Neural cell (in vitro differentiated cells): ENCODE data around the gene ANKRD28. TPM values are rescaled to one million over a fixed set of nuclear protein-coding genes. Genes with fewer than 3 reads are reported as not detected.

Experiments
- H2AFZ ChIP-seq: fragments of 200-600, 300-800 bp; sonication (generic), shearing (Covaris generic); 2 replicates; pipeline ENCODE4 v1.6.0; 2014; ENCODE audit warnings: low read depth, mild to moderate bottlenecking, antibody characterized with exemption, low read length, moderate library complexity
- H3F3A ChIP-seq: fragments of 200-600 bp; shearing (Covaris generic); 2 replicates; pipeline ENCODE4 v1.6.1; 2016; ENCODE audit warnings: mild to moderate bottlenecking, moderate library complexity, mixed read lengths, antibody characterized with exemption, low read length; ENCODE audit not compliant: insufficient read depth, poor library complexity, severe bottlenecking
- H3K27ac ChIP-seq: fragments of 200-600, 300-800 bp; sonication (generic), shearing (Covaris generic); 2 replicates; pipeline ENCODE4 v1.5.1; 2014; ENCODE audit warnings: mild to moderate bottlenecking, low read length, moderate library complexity
- H3K27me3 ChIP-seq: fragments of 300-800, 200-600 bp; sonication (generic), shearing (Covaris generic); 2 replicates; pipeline ENCODE4 v1.6.0; 2014; ENCODE audit warnings: mild to moderate bottlenecking, low read depth, low read length, moderate library complexity; ENCODE audit not compliant: insufficient read depth
- H3K36me3 ChIP-seq: fragments of 300-800, 200-600 bp; sonication (generic), shearing (Covaris generic); 2 replicates; pipeline ENCODE4 v1.5.1; 2014; ENCODE audit warnings: mild to moderate bottlenecking, antibody characterized with exemption, low read length, moderate library complexity; ENCODE audit not compliant: insufficient read depth
- H3K4me2 ChIP-seq: fragments of 300-800, 200-600 bp; sonication (generic), shearing (Covaris generic); 2 replicates; pipeline ENCODE4 v1.6.0; 2014; ENCODE audit warnings: mild to moderate bottlenecking, low read length
- H3K4me3 ChIP-seq: fragments of 300-800, 200-600 bp; sonication (generic), shearing (Covaris generic); 2 replicates; pipeline ENCODE4 v1.5.1; 2014; ENCODE audit warnings: mild to moderate bottlenecking, low read length, moderate library complexity
- H3K79me2 ChIP-seq: fragments of 200-600 bp; shearing (Covaris generic); replicated peaks from 2 replicates; pipeline ENCODE4 v1.6.0; 2014; ENCODE audit warnings: mild to moderate bottlenecking, low read length, moderate library complexity; ENCODE audit not compliant: insufficient read depth
- H3K9ac ChIP-seq: fragments of 300-800, 200-600 bp; sonication (generic), shearing (Covaris generic); 2 replicates; pipeline ENCODE4 v1.6.1; 2016; ENCODE audit warnings: mild to moderate bottlenecking, low read length, mixed read lengths
- H3K9me2 ChIP-seq: fragments of 200-600 bp; shearing (Covaris generic); 2 replicates; pipeline ENCODE4 v1.6.1; 2016; ENCODE audit warnings: mild to moderate bottlenecking, low read length, mixed read lengths; ENCODE audit not compliant: insufficient read depth
- H3K9me3 ChIP-seq: fragments of 200-600, 300-800 bp; sonication (generic), shearing (Covaris generic); 2 replicates; pipeline ENCODE4 v1.6.1; 2016; ENCODE audit warnings: mild to moderate bottlenecking, mixed run types, low read length, moderate library complexity, mixed read lengths
- H4K20me1 ChIP-seq: fragments of 200-600 bp; shearing (Covaris generic); 2 replicates; pipeline ENCODE4 v1.6.1; 2016; ENCODE audit warnings: mild to moderate bottlenecking, mixed run types; ENCODE audit not compliant: insufficient read depth
- CTCF ChIP-seq: fragments of 450-650 bp; IDR thresholded peaks from 2 replicates; pipeline ENCODE4 v1.5.1; 2014; ENCODE audit warnings: antibody characterized with exemption, mild to moderate bottlenecking, moderate library complexity; ENCODE audit not compliant: poor library complexity, severe bottlenecking
- EP300 ChIP-seq: fragments of 450-650 bp; conservative IDR thresholded peaks from 2 replicates; pipeline ENCODE4 v1.6.1; 2014; ENCODE audit warnings: antibody characterized with exemption, mild to moderate bottlenecking, moderate library complexity; ENCODE audit not compliant: poor library complexity, severe bottlenecking
- EZH2 ChIP-seq: fragments of 200-600, 300-800 bp; shearing (Covaris generic), sonication (generic); IDR thresholded peaks from 2 replicates; pipeline ENCODE4 v1.6.1; 2014; ENCODE audit warnings: antibody characterized with exemption, low read length, borderline replicate concordance, mild to moderate bottlenecking; ENCODE audit not compliant: insufficient read depth, poor library complexity, severe bottlenecking
- MXI1 ChIP-seq: fragments of 450-650 bp; conservative IDR thresholded peaks from 2 replicates; pipeline ENCODE4 v1.6.1; 2014; ENCODE audit warnings: antibody characterized with exemption, mild to moderate bottlenecking; ENCODE audit not compliant: poor library complexity, severe bottlenecking
- POLR2AphosphoS5 ChIP-seq: IDR thresholded peaks from 2 replicates; pipeline ENCODE4 v1.6.1; 2012
- RAD21 ChIP-seq: fragments of 450-650 bp; conservative IDR thresholded peaks from 2 replicates; pipeline ENCODE4 v1.6.1; 2014; ENCODE audit warnings: antibody characterized with exemption, mild to moderate bottlenecking, moderate library complexity
- REST ChIP-seq: IDR thresholded peaks from 2 replicates; pipeline ENCODE4 v1.6.1; 2012; ENCODE audit warnings: borderline replicate concordance
- SMC3 ChIP-seq: fragments of 450-650 bp; conservative IDR thresholded peaks from 2 replicates; pipeline ENCODE4 v1.6.1; 2014; ENCODE audit warnings: antibody characterized with exemption, mild to moderate bottlenecking, moderate library complexity; ENCODE audit not compliant: poor library complexity
- TAF1 ChIP-seq: IDR thresholded peaks from 2 replicates; pipeline ENCODE4 v1.6.1; 2012; ENCODE audit warnings: low read depth
- polyA plus RNA-seq: library from polyadenylated mRNA; depleted of rRNA; stranded (reverse); fragments of >200 nt; gene quantifications from 2 replicates; pipeline ENCODE4 v1.2.3, GENCODE V29; 2014

ANKRD28 gene
- polyA plus RNA-seq, 1 donor from 2014 or later = 101 TPM

- Histone ChIP-seq H3K79me2 (peaks cover 14% of the 10 kb centered on the region), H3K9me3 (no peaks in the 10 kb centered on the region), H3F3A (no peaks in the 10 kb centered on the region), H3K4me3 (no peak overlapping the region), H3K27ac (no peak overlapping the region), H3K9me2 (no peaks in the 10 kb centered on the region), H4K20me1 (no peaks in the 10 kb centered on the region), H3K36me3 (no peaks in the 10 kb centered on the region), H3K9ac (no peak overlapping the region), H2AFZ (no peak overlapping the region), H3K4me2 (no peak overlapping the region), H3K27me3 (no peaks in the 10 kb centered on the region)
- no peak for TF ChIP-seq MXI1
- TF ChIP-seq EP300 = no peak
- no peak for TF ChIP-seq CTCF
- TF ChIP-seq EZH2 = no peak
- no peak for TF ChIP-seq POLR2AphosphoS5
- no peak for TF ChIP-seq SMC3
- no peak for TF ChIP-seq REST
- TF ChIP-seq TAF1 = no peak
- TF ChIP-seq RAD21 = no peak
Measured at GRCh38 chr3:15801298-15801697, 3.5 kb upstream of the ANKRD28 start.

GRCh38 chr3:15800780-15801179, 3.0 kb upstream of the ANKRD28 start:
- Histone ChIP-seq H3K27me3 (no peaks in the 10 kb centered on the region), H3K4me2 (no peak overlapping the region), H3K9me3 (no peaks in the 10 kb centered on the region), H3K9ac (no peak overlapping the region), H4K20me1 (no peaks in the 10 kb centered on the region), H3K9me2 (no peaks in the 10 kb centered on the region), H3K27ac (no peak overlapping the region), H3F3A (no peaks in the 10 kb centered on the region), H3K79me2 (peaks cover 16% of the 10 kb centered on the region), H3K36me3 (no peaks in the 10 kb centered on the region), H2AFZ (no peak overlapping the region), H3K4me3 (no peak overlapping the region)
- TF ChIP-seq MXI1 (no peak), CTCF (no peak), EP300 (no peak), EZH2 (no peak), REST (no peak), SMC3 (no peak), POLR2AphosphoS5 (no peak), TAF1 (no peak), RAD21 (no peak)
